Measurements from ENCODE around the gene DEFB132.
A peak's percentile ranks its signal among the peaks of the same experiment; 100 is the strongest.

The DEFB132 gene

DNA sequence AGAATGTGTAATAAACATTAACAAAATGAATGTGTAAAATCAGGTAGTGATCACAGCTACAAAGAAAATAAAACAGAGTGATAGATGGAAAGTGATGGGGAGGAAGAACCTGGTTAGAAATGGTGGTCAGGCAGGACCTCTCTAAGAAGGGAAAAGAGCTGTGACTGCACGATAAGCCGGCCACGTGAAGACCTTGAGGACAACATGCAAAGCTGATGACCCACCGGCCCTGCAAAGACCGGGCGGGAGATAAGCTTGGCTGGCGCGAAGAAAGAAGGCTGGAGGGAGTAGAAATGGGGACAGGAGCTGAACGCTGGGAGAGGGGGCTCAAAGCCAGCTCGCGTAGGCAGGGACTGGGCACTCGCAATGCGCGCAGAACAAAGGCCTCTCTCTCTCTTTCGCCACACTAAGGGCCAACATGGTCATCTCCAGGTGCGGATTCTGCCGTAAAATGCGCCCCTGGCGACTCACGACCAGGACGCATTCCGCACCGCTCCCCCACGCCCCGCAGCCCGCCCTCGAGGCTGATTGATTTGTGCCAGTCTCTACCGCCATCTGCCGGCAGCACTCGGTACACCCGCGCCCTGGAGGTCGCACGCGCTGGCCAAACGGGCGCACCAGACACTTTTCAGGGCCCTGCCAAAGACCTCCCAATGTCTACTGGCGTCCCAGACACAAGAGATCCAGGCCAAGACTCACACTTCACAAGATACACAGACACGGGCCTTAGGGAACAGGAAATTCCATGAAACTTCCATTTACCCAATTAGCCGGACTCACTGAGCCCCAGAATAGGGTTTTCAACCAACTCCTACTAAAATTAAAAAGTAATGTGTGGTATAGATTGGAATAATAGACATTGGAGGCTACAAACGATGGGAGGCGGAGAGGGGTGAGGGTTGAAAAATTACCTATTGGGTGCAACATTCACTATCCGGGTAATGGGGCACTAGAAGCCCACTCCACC is 9.4 kb downstream of the DEFB132 start:
- peak; percentile 20 for DNase-seq

DNA sequence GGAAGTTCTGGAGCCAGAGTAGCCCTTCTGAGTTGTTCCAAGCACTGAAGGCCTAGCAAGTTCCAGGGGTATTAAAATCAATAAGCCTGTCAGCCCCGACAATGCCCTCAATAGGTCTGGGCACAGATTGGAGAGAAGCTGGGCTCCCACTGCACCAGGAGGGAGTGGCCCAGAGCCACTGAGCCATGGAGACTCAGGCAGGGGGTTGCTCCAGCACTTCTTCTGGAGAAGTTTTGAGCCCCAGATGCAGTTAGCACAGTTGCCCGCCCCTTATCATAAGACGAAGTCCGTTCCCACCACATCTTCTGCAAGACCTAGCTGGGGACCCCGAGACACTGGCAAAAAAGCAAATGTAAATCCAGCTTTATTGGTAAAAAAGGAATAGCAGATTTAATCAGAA is 13.0 kb downstream of the DEFB132 start:
- DNase-seq: no peak

DNA sequence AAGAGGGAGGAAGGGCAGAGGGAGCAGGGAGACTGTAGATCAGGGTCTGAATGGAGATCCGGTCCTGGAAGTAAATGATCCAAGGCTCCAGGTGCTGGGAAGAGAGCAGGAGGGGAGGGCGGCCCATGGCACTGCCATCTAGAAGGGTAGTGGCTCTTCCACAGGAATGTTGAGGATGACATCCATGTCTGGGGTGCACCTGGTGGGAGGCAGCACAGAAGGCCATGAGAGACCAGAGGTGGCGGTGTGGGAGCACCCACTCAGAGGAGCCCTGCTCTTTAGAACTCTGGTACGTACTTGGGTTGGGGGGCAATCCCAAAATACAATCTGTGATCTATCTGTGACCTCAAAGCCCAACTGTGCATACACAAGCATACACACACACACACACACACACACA is 13.5 kb downstream of the DEFB132 start:
- DNase-seq: no peak

DNA sequence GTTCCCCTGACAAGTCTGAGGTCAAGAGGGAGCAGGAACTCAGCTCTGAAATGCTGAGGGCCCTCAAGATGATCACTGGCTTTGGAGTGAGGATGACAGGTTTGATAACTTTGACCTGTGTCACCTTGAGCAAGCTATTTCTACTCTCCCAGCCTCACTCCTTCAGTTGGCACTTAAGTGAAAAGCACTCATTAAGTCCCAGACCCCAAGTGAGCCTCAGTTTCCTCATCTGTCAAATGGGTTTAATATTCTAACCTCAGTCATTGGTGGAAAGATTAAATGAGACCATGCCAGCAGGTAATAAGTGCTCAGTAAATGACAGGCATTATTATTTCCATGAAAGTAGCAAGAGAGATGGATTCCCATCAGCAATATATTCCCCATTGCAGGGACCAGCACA is 14.0 kb downstream of the DEFB132 start:
- no peak for DNase-seq

DNA sequence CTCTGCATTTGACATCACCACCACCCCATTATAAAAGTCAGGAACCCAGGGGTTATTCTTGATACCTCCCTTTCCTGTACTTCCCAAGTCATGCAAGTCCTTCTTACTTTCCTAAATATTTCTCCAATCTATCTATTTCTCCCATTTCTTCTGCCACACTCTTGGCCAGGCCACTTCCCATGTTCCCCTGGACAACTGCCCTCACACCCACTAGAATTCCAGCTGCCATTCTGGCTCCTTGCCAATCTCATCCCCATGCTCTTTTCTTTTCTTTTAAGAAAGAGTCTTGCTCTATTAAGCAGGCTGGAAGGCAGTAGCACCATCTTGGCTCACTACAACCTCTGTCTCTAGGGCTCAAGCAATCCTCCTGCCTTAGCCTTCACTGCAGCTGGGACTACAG is 15.2 kb downstream of the DEFB132 start:
- DNase-seq: no peak

DNA sequence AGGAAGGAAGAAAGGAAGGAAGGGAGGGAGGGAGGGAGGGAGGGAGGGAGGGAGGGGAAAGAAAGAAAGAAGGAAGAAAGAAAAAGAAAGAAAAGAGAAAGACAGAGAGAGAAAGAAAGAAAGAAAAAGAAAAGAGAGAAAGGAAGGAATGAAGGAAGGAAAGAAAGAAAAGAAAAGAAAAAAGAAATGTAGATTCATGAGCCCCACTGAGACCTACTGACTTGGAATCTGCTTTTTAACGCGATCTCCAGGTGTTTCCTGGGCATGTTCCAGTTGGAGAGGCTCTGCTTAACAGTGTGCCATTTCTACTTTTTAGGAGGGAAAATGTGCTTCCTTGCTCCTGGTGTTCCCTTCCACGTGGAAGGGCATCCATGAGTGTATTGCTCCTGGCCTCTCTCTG is 16.4 kb downstream of the DEFB132 start:
- DNase-seq: no peak

DNA sequence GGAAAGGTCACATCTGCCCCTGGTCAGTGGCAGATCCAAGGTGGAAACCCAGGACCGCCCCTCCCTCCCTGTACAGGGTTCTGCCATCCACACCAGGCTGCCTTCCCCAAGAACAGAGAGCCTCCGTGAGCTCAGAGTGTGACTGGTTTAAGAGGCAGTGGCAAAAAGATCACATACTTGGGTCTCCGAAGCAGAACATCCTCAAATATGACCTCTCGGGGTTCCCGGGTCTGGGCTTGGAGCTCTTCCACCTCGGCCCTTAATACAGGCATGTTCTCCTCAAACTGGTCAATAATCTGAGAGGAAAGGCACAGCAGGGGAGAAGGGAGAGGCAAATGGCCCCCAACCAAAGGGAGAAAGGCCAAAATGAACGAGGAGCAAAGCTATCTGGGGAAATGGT is 18.3 kb downstream of the DEFB132 start:
- no peak for DNase-seq

DNA sequence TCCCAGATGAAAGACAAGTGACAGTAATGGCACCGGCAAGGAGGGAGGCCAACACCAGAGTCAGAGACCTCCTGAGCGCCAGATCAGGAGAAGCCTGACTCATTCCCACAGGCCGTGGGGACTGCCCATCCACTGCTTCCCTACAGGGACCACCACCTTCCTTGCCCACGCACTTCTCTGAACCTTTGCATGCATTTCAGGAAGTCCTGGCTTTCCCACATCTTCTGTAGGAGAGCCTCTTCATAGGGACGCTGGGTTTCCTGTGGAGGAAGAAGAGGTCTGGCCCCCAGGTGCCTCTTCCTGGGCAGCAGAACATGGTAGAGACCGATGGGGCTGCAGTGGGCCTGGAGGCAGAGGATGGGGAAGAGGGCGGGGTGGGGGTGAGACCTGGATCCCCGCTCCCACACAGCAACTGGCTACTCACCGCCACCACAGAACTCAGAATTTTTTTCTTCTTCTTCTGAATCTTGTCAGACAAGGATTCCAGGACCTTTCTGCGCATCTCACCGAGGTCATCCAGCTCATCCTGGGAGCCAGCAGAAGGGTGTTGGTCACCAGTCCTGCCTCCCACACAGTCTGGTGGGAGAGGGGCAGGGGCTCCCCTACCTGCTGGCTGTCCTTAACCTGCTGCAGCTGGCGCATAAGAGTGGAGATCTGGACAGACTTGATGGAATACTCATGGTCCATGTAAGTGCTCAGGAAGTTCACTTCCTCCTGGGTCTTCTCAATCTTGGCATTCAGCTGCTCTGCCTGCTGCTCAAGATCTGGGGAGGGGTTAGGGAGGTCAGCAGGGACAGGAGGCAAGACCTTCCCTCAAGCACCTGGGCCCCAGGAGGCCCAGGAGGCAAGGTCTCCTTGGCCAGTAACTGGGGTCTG is 19.3 kb downstream of the DEFB132 start:
- no peak for DNase-seq

DNA sequence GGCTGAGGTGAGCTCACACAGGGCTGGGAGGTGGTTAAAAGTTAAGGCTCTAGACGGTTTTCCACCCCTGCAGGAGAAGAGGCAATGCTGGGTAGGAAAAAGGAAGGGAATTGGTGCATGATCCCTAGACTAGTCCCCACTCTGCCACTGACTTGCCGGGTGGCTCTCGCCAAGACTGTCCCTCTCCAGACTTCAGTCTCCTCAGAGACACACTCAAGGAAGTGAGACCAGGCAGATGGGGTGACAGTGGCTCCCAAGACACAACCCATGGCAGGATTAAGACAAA is 19.9 kb downstream of the DEFB132 start:
- no peak for DNase-seq

DNA sequence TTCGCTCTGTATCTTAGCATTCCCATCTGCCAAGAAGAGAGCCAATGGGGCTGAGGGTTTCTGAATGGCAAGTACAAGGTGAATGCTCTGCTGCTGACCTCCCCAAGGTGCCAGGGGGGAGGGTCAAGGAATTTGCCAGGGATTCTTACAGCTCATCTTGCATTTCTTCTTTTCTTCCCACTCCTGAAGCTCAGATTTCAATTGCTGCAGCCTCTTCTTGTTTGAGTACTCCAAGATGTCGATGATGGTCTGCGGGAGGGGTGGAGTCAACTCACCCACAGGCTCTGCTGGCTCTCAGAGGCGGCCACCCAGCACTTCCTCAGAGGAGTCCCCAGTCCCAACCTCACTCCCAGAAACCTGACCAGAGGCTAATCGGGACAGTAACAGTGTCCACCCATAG is 20.7 kb downstream of the DEFB132 start:
- DNase-seq: no peak

DNA sequence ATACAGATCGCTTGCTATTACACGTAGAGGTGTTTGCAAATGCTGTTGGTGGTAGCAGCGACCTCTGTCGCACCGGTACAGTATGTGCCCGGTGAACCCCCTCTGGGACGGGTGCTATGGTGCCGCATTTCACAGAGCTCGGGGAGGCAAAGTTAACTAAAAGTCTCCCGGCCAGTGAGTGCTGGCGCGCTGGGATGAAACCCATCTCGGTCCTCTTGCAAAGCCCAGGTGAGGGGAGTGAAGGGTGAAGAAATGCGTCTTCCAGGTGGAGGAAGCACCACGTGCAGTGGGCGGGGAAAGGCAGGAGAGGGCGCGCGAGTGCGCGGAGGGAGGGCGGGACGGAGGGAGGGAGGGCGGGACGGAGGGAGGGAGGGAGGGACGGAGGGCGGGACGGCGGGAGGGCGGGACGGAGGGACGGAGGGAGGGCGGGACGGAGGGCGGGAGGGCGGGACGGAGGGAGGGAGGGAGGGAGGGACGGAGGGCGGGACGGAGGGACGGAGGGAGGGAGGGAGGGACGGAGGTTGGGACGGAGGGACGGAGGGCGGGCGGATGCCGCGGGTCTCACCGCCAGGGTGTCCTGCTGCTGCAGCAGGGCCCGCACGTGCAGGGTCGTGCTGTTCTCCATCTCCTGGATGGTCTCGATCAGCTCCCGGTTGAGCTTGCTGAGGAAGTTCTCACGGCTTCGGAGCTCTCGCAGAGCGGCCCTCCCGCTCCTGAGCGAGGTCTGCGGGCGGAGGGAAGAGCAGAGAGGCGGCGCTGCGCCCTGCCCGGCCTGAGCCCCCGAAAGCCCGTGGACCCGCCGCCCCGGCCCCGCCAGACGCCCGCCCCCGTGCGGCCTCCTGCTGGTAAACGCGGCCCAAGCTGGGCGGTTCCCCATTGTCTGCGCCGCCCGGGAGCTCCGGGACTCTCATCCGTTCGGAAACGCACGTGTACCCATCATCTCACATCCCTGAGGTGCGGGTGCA is 21.4 kb downstream of the DEFB132 start:
- DNase-seq: no peak

DNA sequence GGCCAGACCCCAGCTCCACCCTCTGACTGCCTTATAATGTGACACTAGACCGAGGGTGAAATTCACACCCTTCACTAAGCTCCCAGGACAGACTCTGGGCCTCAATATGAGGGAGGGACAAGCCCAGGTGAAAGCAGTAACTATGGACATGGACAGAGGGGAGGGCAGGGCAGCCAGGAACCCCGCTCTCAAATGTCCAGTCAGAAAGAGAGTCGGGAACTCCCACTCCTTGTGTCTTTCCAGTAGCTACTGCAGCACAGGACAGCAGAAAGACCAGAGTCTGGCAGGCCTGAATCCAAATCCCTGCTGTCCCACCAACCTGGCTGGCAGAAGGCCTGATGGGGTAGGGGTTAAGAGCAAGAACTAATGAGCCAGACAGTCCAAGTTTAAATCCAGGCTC is 26.6 kb downstream of the DEFB132 start:
- no peak for DNase-seq

DNA sequence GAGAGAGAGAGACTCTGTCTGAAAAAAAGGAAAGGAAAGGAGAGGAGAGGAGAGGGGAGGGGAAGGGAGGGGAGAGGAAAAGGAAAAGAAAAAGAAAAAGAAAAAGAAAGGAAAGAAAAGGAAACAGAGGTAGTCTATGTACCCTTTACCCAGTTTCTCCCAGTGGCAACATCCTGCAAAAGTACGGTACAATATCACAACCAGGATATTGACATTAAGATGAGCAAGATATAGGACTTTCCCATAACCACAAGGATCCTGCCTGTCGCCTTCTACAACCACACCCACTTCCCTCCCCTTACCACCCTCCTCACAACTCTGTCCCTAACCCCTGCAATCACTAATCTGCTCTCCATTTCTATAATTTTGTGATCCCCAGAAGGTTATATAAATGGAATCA is 29.0 kb downstream of the DEFB132 start:
- DNase-seq: no peak

DNA sequence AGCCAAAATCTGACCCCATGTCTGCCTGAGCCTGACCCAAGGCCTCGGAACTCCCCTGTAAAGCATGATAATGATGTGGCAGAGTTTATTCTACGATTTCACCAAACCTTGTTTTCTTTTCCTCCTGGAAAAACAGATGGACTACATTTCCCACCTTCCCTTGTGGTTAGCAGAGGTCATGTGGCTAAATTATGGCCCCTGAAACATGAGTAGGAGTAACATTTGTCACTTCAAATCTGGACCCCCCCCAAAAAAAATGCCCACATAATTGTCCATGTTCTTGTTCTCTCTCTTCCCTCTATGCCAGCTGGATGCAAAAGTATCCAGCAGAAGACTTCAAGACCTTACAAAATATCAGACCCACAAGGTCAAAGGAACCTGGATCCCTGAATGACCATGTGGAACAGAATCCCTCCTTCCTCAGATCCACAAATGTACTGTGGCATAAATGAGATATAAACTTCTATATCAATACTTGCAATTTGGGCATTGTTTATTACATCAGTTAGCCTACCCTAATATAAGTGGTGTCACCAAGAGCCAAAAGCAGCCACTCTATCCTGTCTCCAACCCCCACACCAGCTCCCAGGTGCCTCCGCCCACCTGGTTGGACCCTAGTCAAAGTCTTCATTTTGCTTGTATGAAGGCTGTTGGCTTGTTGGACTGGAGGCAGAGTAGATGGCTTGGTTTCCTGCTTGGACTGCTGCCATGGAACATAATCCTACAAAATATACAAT is 31.6 kb downstream of the DEFB132 start:
- no peak for DNase-seq

DNA sequence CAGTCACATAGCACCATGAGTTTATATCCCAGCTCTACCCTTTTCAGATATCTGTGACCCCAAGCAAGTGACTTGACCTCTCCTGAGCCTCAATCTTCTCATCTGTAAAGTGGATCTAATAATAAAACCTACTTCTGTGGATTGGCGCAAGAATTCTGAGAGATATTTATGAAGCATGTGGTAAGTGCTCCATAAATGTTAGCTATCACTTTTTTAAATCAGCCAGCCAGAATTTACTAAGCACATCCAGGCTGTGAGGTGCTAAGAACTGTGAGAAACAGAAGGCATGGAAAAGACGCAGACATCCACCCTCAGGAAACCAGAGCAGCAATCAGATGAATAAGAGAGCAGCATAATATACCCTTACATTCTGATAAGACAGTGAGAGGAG is 32.2 kb downstream of the DEFB132 start:
- DNase-seq: no peak

DNA sequence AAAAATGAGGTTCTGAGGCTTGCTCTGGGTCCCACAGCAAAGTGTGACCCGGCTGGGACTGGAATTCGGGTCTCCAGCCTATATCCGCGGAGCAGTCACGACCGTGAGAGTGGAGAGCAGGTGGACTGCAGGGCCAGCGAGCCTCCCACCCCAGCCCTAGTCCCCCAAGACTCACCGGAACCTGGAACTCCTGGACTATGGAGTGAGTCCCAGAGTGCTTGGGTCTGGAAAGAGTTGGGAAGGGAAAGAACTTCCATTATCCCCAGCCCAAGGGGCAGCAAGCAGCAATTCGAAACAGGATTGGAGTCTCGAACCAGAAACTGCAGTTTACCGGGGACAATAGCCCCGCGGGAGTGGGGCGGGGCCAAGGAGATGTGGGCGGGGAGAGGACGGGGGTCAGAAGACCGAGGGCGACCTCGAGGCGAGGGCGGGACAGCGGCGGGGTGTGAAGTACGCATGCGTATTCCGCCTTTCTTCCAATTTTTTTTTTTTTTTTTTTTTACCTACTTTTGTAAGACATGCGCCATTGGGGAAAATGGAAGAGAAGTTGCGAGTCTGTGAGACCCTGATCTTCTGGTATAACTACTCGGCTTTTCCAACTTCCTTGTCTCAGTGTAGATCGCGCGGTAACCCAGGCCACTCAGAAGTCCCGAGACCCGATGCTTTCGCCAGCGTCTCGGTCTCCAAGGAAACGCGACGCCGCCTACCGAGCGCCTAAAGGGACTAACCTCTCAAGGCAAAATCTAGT is 32.7 kb downstream of the DEFB132 start, which contains the start of gene C20orf96:
Gene C20orf96, minus strand, starts transcription at position 667 of the 748 bp plus-strand sequence. Its CDS starts 140 bp downstream, at position 527.
- peak; percentile 93 for DNase-seq

DNA sequence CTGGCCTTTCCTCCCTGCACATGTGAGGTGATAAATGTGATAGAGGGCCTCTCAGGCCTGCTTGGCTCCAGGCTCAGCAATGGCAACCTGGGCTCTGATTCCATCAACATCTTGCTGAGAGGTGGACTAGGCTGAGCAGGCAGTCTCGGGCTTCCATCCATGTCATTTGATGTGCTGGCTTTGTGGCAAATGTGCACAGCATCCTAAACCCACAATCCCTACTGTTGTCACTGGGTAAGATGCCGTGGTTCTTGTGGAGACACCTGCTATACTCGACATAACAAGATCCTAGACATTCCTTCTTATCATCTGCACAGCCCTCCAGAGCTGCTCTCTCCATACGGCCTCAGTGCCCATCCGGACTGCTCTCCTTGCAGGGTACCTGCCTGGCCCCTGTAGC is 37.1 kb downstream of the DEFB132 start:
- DNase-seq: no peak

DNA sequence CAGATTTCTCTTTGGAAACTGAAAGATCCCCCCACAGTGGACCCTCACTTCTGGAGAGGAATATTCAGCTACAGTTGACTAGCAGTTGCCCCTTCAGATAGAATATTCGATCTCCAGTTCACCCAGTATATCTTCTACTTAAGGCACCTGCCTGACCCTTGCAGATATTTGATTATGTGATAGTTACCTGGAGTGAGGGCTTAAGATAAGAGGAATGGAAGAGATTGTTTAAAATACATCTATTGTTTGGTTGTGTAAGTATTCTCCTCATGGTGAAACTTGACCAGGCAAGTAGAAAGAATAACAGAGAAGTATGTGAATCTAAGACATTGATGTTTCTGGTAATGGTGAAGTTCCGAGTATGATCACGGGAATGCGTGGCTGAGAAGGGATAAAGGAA is 38.3 kb downstream of the DEFB132 start:
- DNase-seq: no peak

DNA sequence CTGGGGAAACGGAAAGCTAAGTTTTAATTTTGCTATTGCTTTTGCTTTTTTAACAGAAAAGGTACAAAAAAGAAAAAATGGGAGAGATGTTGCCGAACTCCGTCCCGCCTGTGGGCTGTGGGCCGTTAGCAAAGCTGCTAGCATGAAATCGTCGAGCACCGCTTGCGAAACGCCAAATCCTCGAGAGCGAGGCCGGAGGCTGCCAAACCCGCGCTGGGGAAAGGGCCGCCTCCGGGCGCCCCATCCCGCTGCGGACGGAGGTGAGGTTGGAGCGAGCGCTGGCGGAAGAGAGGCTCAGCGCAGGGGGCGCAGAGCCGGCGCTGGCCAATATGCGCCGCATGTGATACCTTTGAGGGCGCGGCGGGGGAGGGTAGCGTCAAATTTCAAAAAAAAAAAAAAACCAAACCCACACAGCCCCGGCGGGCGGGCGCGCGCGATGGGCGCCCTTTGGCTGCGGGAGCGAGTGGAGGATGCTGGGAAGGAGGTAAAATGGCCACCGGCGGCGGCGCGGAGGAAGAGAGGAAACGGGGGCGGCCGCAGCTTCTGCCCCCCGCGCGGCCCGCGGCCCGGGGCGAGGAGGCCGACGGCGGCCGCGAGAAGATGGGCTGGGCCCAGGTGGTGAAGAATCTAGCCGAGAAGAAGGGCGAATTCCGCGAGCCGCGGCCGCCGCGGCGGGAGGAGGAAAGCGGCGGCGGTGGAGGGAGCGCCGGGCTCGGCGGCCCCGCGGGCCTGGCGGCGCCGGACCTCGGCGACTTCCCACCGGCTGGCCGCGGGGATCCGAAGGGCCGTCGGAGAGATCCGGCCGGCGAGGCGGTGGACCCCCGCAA is 39.8 kb downstream of the DEFB132 start, which contains the start of gene ZCCHC3:
Gene ZCCHC3, plus strand, starts transcription at position 473 of the 827 bp plus-strand sequence. Its CDS starts 17 bp downstream, at position 490.
- DNase-seq: peak; percentile 82

Measured in amniotic stem cell (primary cell).